K562 (cell line): ENCODE measurements around the gene S100A2. TPM values are rescaled to one million over a fixed set of nuclear protein-coding genes. Genes with fewer than 3 reads are reported as not detected.
A peak's percentile ranks its signal among the peaks of the same experiment; 100 is the strongest.

Experiments
- ATAC-seq: fragments of 200-7000 bp; cut with Tn5 transposase; 3 replicates; pipeline ENCODE4 v1.9.1; 2020; ENCODE audit warnings: moderate library complexity
- BruUV-seq: library from RNA; stranded (reverse); fragments of 400-500 nt; replicated peaks from 2 replicates; lab custom pipeline; 2021; lab: Mats Ljungman, UMichigan
- CTCF ChIA-PET: fragments of 300-600 bp; formaldehyde crosslinking; extraction: SDS; loops from one replicate; lab custom pipeline; 2021; ENCODE audit warnings: low intra/inter-chr PET ratio; lab: Yijun Ruan, JAX
- POLR2A ChIA-PET: fragments of 300-600, 350-650 bp; sonication (Branson Sonifier 250); formaldehyde crosslinking; extraction: SDS; loops from one replicate; lab custom pipeline; 2021; ENCODE audit warnings: antibody characterized with exemption, inconsistent platforms; lab: Yijun Ruan, JAX
- DNase-seq, 4 experiments: peaks; one replicate each; pipeline versions ENCODE4 v3.0.0 to v3.0.0-alpha.2; 2011 to 2018; ENCODE audit warnings: low spot score in 3 of 4, mixed read lengths in 3 of 4; ENCODE audit errors: extremely low read depth in 1 of 4
- FAIRE-seq: peaks from 2 replicates; lab custom pipeline; 2011; peaks lifted over from hg19 to GRCh38; lab: Jason Lieb, UNC
- H2AFZ ChIP-seq: 2 replicates; pipeline ENCODE4 v1.6.0; 2011; ENCODE audit warnings: low read depth, low read length, control low read depth, inconsistent platforms
- H3K27ac ChIP-seq: fragments of 200-600 bp; 3 replicates; pipeline ENCODE4 v1.8.0; 2011; ENCODE audit warnings: low read depth, mild to moderate bottlenecking, control low read depth, inconsistent platforms, low read length, moderate library complexity, mixed read lengths; ENCODE audit errors: extremely low read depth
- H3K27me3 ChIP-seq, 2 experiments: fragments of 300-600 bp in 1 of 2; 2 replicates in 1 of 2; 3 replicates in 1 of 2; pipeline versions ENCODE4 v1.6.0 to v1.8.0; 2011; ENCODE audit warnings: inconsistent platforms in 2 of 2, low read length in 2 of 2, mild to moderate bottlenecking in 1 of 2, mixed read lengths in 1 of 2, moderate library complexity in 1 of 2; ENCODE audit not compliant: control insufficient read depth in 2 of 2, insufficient read depth in 2 of 2
- H3K36me3 ChIP-seq: fragments of 300-600 bp; 3 replicates; pipeline ENCODE4 v1.8.0; 2011; ENCODE audit warnings: mild to moderate bottlenecking, low read length, inconsistent platforms; ENCODE audit not compliant: control insufficient read depth, insufficient read depth
- H3K4me1 ChIP-seq, 2 experiments: fragments of 200-600 bp in 1 of 2; replicated peaks in 1 of 2; 2 replicates in 1 of 2; 3 replicates in 1 of 2; pipeline versions ENCODE4 v1.5.1 to v1.8.0; 2011; ENCODE audit warnings: inconsistent platforms in 2 of 2, low read length in 2 of 2, mild to moderate bottlenecking in 1 of 2, mixed read lengths in 1 of 2, moderate library complexity in 1 of 2; ENCODE audit not compliant: control insufficient read depth in 2 of 2, insufficient read depth in 2 of 2
- H3K4me2 ChIP-seq: 2 replicates; pipeline ENCODE4 v1.6.1; 2011; ENCODE audit warnings: low read length, control low read depth, inconsistent platforms, mixed read lengths; ENCODE audit not compliant: insufficient read depth
- H3K4me3 ChIP-seq: fragments of 200-600 bp; sonication (generic), shearing (Covaris generic); 2 replicates; pipeline ENCODE4 v1.5.1; 2016; ENCODE audit warnings: control low read depth, inconsistent platforms
- H3K79me2 ChIP-seq: fragments of 200-600 bp; 3 replicates; pipeline ENCODE4 v1.8.0; 2011; ENCODE audit warnings: low read length, inconsistent platforms; ENCODE audit not compliant: control insufficient read depth, insufficient read depth
- H3K9ac ChIP-seq, 2 experiments: 2 replicates each; pipeline versions ENCODE4 v1.6.0 to v1.6.1; 2011; ENCODE audit warnings: low read depth in 2 of 2, low read length in 2 of 2, control low read depth in 1 of 2, inconsistent platforms in 1 of 2, mild to moderate bottlenecking in 1 of 2, mixed read lengths in 1 of 2; ENCODE audit not compliant: insufficient read depth in 1 of 2
- H3K9me1 ChIP-seq: one replicate; pipeline ENCODE4 v1.6.0; 2011; ENCODE audit warnings: inconsistent platforms, mild to moderate bottlenecking, low read length, moderate library complexity; ENCODE audit not compliant: control insufficient read depth, insufficient read depth
- H3K9me3 ChIP-seq: replicated peaks from 2 replicates; pipeline ENCODE4 v1.5.1; 2011; ENCODE audit warnings: low read depth, low read length, inconsistent platforms; ENCODE audit not compliant: control insufficient read depth, insufficient read depth
- H4K20me1 ChIP-seq: replicated peaks from 2 replicates; pipeline ENCODE4 v1.6.1; 2011; ENCODE audit warnings: low read length, inconsistent platforms, mixed read lengths; ENCODE audit not compliant: control insufficient read depth, insufficient read depth
- BRD4 ChIP-seq: fragments of 200-600 bp; sonication (generic); IDR thresholded peaks from 2 replicates; pipeline ENCODE4 v1.6.1; 2017; ENCODE audit warnings: inconsistent platforms
- BRD9 ChIP-seq: fragments of 450-650 bp; IDR thresholded peaks from 2 replicates; pipeline ENCODE4 v1.6.1; 2018; ENCODE audit warnings: low read depth; ENCODE audit not compliant: partially characterized antibody
- CXXC5 ChIP-seq: fragments of 250-450 bp; sonication (Bioruptor Pico); IDR thresholded peaks from 2 replicates; pipeline ENCODE4 v1.8.0; 2022; ENCODE audit warnings: inconsistent platforms, mild to moderate bottlenecking, moderate library complexity
- FOXA3 ChIP-seq, 2 experiments: fragments of 450-650 bp in 1 of 2; sonication (generic) in 1 of 2; formaldehyde crosslinking; IDR thresholded peaks in 1 of 2; conservative IDR thresholded peaks in 1 of 2; 2 replicates each; pipeline versions ENCODE4 v1.4.0 to v1.8.0; 2020 to 2022; ENCODE audit warnings: mild to moderate bottlenecking in 2 of 2, missing genetic modification reagents in 1 of 2
- SMARCA5 ChIP-seq: fragments of 450-650 bp; IDR thresholded peaks from 2 replicates; pipeline ENCODE4 v1.6.1; 2016
- TFAM ChIP-seq: fragments of 250-450 bp; sonication (Bioruptor Pico); conservative IDR thresholded peaks from 2 replicates; pipeline ENCODE4 v1.5.0; 2021; ENCODE audit warnings: mild to moderate bottlenecking, moderate library complexity
- ZFP36 ChIP-seq: fragments of 150-350 bp; IDR thresholded peaks from 2 replicates; pipeline ENCODE4 v1.6.1; 2018; ENCODE audit warnings: low read length, low read depth; ENCODE audit not compliant: partially characterized antibody
- ZNF133 ChIP-seq: fragments of 250-450 bp; sonication (Bioruptor Pico); IDR thresholded peaks from 2 replicates; pipeline ENCODE4 v1.4.0; 2020; ENCODE audit warnings: mild to moderate bottlenecking
- WGBS: fragments of 100-300 bp; shearing (Covaris generic); methylation state at CpG from one replicate; pipeline ENCODE4 v1.1.6; 2016; ENCODE audit warnings: low coverage, mixed read lengths; ENCODE audit not compliant: insufficient coverage; ENCODE audit errors: missing lambda C conversion rate; 5-methylcytosine and 5-hydroxymethylcytosine counted together
- in situ Hi-C: fragments of 300-500 bp; cut with MboI; formaldehyde crosslinking; loops from 4 replicates; pipeline ENCODE4 v1.15.0; 2018; ENCODE audit warnings: inconsistent platforms, mixed read lengths
- intact Hi-C: fragments of 100-400 bp; cut with micrococcal nuclease; formaldehyde crosslinking; loops from 2 replicates; pipeline ENCODE4 v1.14.2; 2022
- polyA plus RNA-seq, 8 experiments: library from polyadenylated mRNA; depleted of rRNA in 4 of 8; stranded (reverse) in 5 of 8; unstranded in 3 of 8; fragments of >200 nt; fragmentation: Nextera tagmentation in 2 of 8; fragmentation: Illumina TruSeq in 1 of 8; extraction: Ambion mirVana in 2 of 8; extraction: Trizol in 1 of 8; gene quantifications; 2 replicates each; pipeline versions ENCODE4 v1.2.1 to v1.2.3, GENCODE V29; 2011 to 2014; ENCODE audit warnings: inconsistent platforms in 1 of 8, missing spikeins in 1 of 8
- total RNA-seq, 7 experiments: library from RNA; depleted of rRNA in 6 of 7; stranded (reverse); fragments of >200 nt in 6 of 7; fragmentation: Illumina TruSeq in 2 of 7; extraction: Trizol in 2 of 7; gene quantifications; 2 replicates each; pipeline versions ENCODE4 v1.2.1 to v1.2.3, GENCODE V29; 2011 to 2021; ENCODE audit warnings: low replicate concordance in 1 of 7
- TF ChIP-seq, protein P1 (sequence below): sonication (generic); formaldehyde crosslinking; IDR thresholded peaks from 2 replicates; pipeline ENCODE4 v1.8.1; 2023; ENCODE audit warnings: mild to moderate bottlenecking, missing genetic modification reagents, moderate library complexity
- TF ChIP-seq, protein P2 (sequence below): fragments of 450-650 bp; formaldehyde crosslinking; IDR thresholded peaks from 2 replicates; pipeline ENCODE4 v1.4.0; 2020; ENCODE audit warnings: mild to moderate bottlenecking
- TF ChIP-seq, protein P3 (sequence below): sonication (generic); formaldehyde crosslinking; IDR thresholded peaks from 2 replicates; pipeline ENCODE4 v1.8.1; 2023; ENCODE audit warnings: mild to moderate bottlenecking, missing genetic modification reagents
- TF ChIP-seq, protein P4 (sequence below), 2 experiments: IDR thresholded peaks; 2 replicates each; pipeline ENCODE4 v1.6.1; 2012; ENCODE audit warnings: improper control_type of control experiment in 2 of 2, low read depth in 2 of 2, low read length in 2 of 2, borderline replicate concordance in 1 of 2
- TF ChIP-seq, protein P5 (sequence below), 3 experiments: fragments of 200-800 bp in 1 of 3; sonication (Bioruptor generic) in 1 of 3; sonication (generic) in 1 of 3; formaldehyde crosslinking in 1 of 3; IDR thresholded peaks; 2 replicates each; pipeline versions ENCODE4 v1.6.1 to v1.8.0; 2016 to 2022; ENCODE audit warnings: mild to moderate bottlenecking in 2 of 3, missing compliant biosample characterization in 2 of 3, missing genetic modification characterization in 2 of 3, missing genetic modification reagents in 1 of 3

Gene S100A2
- total and polyA plus RNA-seq, 9 of the 15 experiments (the other 6 are each of a cell fraction or from before 2014, with no cell fraction given) = 0.28 to 0.65 (median 0.44) TPM; not detected in 4

DNA sequence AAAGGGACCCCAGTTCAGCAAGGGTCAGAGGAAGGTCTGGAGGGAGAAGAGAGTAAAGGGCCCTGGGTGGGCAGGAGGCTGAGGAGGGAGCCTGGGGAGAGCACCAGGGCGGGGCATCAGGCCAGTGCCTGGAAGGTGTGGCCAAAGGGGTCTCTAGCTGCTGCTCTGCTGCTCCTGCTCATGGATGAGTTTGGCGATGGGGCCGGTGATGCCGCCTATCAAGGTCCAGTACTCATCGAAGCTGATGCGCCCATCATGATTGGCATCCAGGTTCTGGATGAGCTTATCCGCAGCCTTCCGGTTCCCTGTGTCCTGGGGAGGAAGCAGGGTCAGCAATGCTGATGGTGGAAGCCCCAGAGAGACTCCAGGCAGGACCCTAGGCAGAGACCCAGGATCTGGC, 41.7 kb upstream of the S100A2 start:
- ATAC-seq = no peak
- DNase-seq = no peak
- H3K36me3 ChIP-seq = no peaks in the 10 kb centered on the region
- peak overlapping the region in 1 of 2 experiments; percentile 79; a peak in 2 of 4 replicates for H3K9ac ChIP-seq
- H2AFZ ChIP-seq = no peak overlapping the region
- peaks cover 6% of the 10 kb centered on the region for H3K9me1 ChIP-seq
- peaks cover 30 to 42% of the 10 kb centered on the region in 2 experiments for H3K4me1 ChIP-seq
- H3K79me2 ChIP-seq = no peaks in the 10 kb centered on the region
- no peaks in the 10 kb centered on the region for H3K9me3 ChIP-seq
- no peak overlapping the region for H3K4me2 ChIP-seq
- no TSS peak for BruUV-seq
- WGBS = 86% methylated on average over 8 of the region's 8 CpGs
- TF ChIP-seq, protein P1, sequence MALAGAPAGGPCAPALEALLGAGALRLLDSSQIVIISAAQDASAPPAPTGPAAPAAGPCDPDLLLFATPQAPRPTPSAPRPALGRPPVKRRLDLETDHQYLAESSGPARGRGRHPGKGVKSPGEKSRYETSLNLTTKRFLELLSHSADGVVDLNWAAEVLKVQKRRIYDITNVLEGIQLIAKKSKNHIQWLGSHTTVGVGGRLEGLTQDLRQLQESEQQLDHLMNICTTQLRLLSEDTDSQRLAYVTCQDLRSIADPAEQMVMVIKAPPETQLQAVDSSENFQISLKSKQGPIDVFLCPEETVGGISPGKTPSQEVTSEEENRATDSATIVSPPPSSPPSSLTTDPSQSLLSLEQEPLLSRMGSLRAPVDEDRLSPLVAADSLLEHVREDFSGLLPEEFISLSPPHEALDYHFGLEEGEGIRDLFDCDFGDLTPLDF (CRISPR knock-in tag) = no peak
- no peak for TF ChIP-seq BRD9
- TF ChIP-seq FOXA3 (CRISPR knock-in tag; conservative IDR thresholded peaks at IDR 0.05 in 1 of 2, IDR thresholded peaks at IDR 0.05 in 1 of 2) = no peak
- TF ChIP-seq ZNF133 (CRISPR knock-in tag) = no peak
- TF ChIP-seq ZFP36 = no peak
- TF ChIP-seq, protein P2, sequence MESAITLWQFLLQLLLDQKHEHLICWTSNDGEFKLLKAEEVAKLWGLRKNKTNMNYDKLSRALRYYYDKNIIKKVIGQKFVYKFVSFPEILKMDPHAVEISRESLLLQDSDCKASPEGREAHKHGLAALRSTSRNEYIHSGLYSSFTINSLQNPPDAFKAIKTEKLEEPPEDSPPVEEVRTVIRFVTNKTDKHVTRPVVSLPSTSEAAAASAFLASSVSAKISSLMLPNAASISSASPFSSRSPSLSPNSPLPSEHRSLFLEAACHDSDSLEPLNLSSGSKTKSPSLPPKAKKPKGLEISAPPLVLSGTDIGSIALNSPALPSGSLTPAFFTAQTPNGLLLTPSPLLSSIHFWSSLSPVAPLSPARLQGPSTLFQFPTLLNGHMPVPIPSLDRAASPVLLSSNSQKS (CRISPR knock-in tag) = no peak
- no peak for TF ChIP-seq SMARCA5
- TF ChIP-seq, protein P3, sequence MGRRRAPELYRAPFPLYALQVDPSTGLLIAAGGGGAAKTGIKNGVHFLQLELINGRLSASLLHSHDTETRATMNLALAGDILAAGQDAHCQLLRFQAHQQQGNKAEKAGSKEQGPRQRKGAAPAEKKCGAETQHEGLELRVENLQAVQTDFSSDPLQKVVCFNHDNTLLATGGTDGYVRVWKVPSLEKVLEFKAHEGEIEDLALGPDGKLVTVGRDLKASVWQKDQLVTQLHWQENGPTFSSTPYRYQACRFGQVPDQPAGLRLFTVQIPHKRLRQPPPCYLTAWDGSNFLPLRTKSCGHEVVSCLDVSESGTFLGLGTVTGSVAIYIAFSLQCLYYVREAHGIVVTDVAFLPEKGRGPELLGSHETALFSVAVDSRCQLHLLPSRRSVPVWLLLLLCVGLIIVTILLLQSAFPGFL (CRISPR knock-in tag) = no peak
- no peak for TF ChIP-seq CXXC5
- TF ChIP-seq, protein P4, sequence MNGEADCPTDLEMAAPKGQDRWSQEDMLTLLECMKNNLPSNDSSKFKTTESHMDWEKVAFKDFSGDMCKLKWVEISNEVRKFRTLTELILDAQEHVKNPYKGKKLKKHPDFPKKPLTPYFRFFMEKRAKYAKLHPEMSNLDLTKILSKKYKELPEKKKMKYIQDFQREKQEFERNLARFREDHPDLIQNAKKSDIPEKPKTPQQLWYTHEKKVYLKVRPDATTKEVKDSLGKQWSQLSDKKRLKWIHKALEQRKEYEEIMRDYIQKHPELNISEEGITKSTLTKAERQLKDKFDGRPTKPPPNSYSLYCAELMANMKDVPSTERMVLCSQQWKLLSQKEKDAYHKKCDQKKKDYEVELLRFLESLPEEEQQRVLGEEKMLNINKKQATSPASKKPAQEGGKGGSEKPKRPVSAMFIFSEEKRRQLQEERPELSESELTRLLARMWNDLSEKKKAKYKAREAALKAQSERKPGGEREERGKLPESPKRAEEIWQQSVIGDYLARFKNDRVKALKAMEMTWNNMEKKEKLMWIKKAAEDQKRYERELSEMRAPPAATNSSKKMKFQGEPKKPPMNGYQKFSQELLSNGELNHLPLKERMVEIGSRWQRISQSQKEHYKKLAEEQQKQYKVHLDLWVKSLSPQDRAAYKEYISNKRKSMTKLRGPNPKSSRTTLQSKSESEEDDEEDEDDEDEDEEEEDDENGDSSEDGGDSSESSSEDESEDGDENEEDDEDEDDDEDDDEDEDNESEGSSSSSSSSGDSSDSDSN (IDR thresholded peaks at IDR 0.05; ENCODE audit: borderline replicate concordance in 1 of 2, low read depth in 2 of 2, low read length in 2 of 2) = no peak
- no peak for TF ChIP-seq TFAM
- no peak for TF ChIP-seq BRD4
- TF ChIP-seq, protein P5, sequence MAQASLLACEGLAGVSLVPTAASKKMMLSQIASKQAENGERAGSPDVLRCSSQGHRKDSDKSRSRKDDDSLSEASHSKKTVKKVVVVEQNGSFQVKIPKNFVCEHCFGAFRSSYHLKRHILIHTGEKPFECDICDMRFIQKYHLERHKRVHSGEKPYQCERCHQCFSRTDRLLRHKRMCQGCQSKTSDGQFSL (CRISPR knock-in tag; IDR thresholded peaks at IDR 0.05) = no peak
- TF ChIP-seq, protein P5 (tag; IDR thresholded peaks at IDR 0.05) = no peak
- no peak for FAIRE-seq
- intact Hi-C loops = no loop called here
- H3K4me3 ChIP-seq = no peak overlapping the region
- in situ Hi-C loops = no loop called here
- H4K20me1 ChIP-seq = no peaks in the 10 kb centered on the region
- no peak overlapping the region for H3K27ac ChIP-seq
- ChIA-PET CTCF (no interaction called here), POLR2A (interaction anchor here (0.5 to 4.1 kb wide), 6 partner anchors 10 to 136 kb away, joined by 3 to 23 read pairs (median 3); partner anchors contain the start of genes CHTOP, S100A1 and S100A13)
- H3K27me3 ChIP-seq = no peaks in the 10 kb centered on the region
